Testis (tissue), 2 donors: ENCODE results near the gene GALNT14.

Experiments
- CTCF ChIP-seq, 3 experiments: fragments of 450-650 bp in 2 of 3; fragments of 200-600 bp in 1 of 3; sonication (generic) in 1 of 3; IDR thresholded peaks; one replicate each; pipeline ENCODE4 v1.5.1; 2016 to 2019; ENCODE audit warnings: antibody characterized with exemption in 3 of 3, mild to moderate bottlenecking in 2 of 3, moderate library complexity in 1 of 3
- POLR2A ChIP-seq: fragments of 450-650 bp; IDR thresholded peaks from one replicate; pipeline ENCODE4 v1.6.1; 2017; ENCODE audit warnings: antibody characterized with exemption, mild to moderate bottlenecking, moderate library complexity

- TF ChIP-seq POLR2A (no peak), CTCF (IDR thresholded peaks at IDR 0.05) (no peak)
These were observed 2.2 kb downstream of the GALNT14 start for GRCh38 chr2:31136000-31136399.
